Measurements from ENCODE around the gene DSC1. TPM values are rescaled to one million over a fixed set of nuclear protein-coding genes. Genes with fewer than 3 reads are reported as not detected.

Gene DSC1
- polyA plus RNA-seq, 1 of the 3 experiments (the other 2 are of a cell fraction): not detected

- no peaks in the 10 kb centered on the region for H3K4me1 ChIP-seq (ENCODE audit: control insufficient read depth in 1 of 2, insufficient read depth in 2 of 2, low read depth in 1 of 2, low read length in 1 of 2)
- no peaks in the 10 kb centered on the region for H3K79me2 ChIP-seq (ENCODE audit: insufficient read depth)
- DNase-seq: no peak
- no peak overlapping the region for H3K4me3 ChIP-seq (ENCODE audit: low read depth in 2 of 2, low read length in 1 of 2)
- no peak overlapping the region for H3K9ac ChIP-seq
- WGBS (ENCODE audit: low lambda C conversion rate): 7% methylated on average over 23 of the region's 23 CpGs
- CTCF ChIA-PET: no interaction called here
- H3K27me3 ChIP-seq (ENCODE audit: insufficient read depth): peaks cover 21% of the 10 kb centered on the region; the same call in 1 of the 2 replicates
- no peak overlapping the region for H3K4me2 ChIP-seq
- no peaks in the 10 kb centered on the region for H3K9me3 ChIP-seq
- H3F3A ChIP-seq (replicated peaks; ENCODE audit: insufficient read depth): no peaks in the 10 kb centered on the region
- H4K20me1 ChIP-seq (ENCODE audit: insufficient read depth): no peaks in the 10 kb centered on the region
- POLR2A ChIA-PET: no interaction called here
- no peak overlapping the region for H2AFZ ChIP-seq (ENCODE audit: low read depth)
- H3K9me2 ChIP-seq: no peaks in the 10 kb centered on the region
- TF ChIP-seq TAF1 (IDR thresholded peaks at IDR 0.05; ENCODE audit: borderline replicate concordance, low read depth, low read length) (no peak), GATA2 (CRISPR knock-in tag; IDR thresholded peaks at IDR 0.05) (no peak), EP300 (IDR thresholded peaks at IDR 0.05; ENCODE audit: borderline replicate concordance in 1 of 2, low read depth in 1 of 2, low read length in 1 of 2) (no peak), RXRA (IDR thresholded peaks at IDR 0.05; ENCODE audit: borderline replicate concordance, low read depth) (no peak), TEAD4 (IDR thresholded peaks at IDR 0.05; ENCODE audit: borderline replicate concordance, insufficient read depth) (no peak), SIN3A (IDR thresholded peaks at IDR 0.05; ENCODE audit: borderline replicate concordance, low read depth, low read length) (no peak)
- no peak overlapping the region for H3K27ac ChIP-seq (ENCODE audit: low read depth in 2 of 2, low read length in 1 of 2)
- no peaks in the 10 kb centered on the region for H3K36me3 ChIP-seq (replicated peaks in 1 of 2; ENCODE audit: control insufficient read depth in 1 of 2, insufficient read depth in 2 of 2, low read length in 1 of 2)
Observed at GRCh38 chr18:31100436-31101182, 62.0 kb downstream of the DSC1 start.

GRCh38 chr18:31099450-31100230, 63.0 kb downstream of the DSC1 start:
- ChIA-PET POLR2A (no interaction called here), CTCF (no interaction called here)
- Histone ChIP-seq H3K9me2 (no peaks in the 10 kb centered on the region), H3K9me3 (no peaks in the 10 kb centered on the region), H3K4me3 (ENCODE audit: low read depth in 2 of 2, low read length in 1 of 2) (no peak overlapping the region), H3K79me2 (ENCODE audit: insufficient read depth) (no peaks in the 10 kb centered on the region), H3K36me3 (replicated peaks in 1 of 2; ENCODE audit: control insufficient read depth in 1 of 2, insufficient read depth in 2 of 2, low read length in 1 of 2) (no peaks in the 10 kb centered on the region), H4K20me1 (ENCODE audit: insufficient read depth) (no peaks in the 10 kb centered on the region), H3K9ac (no peak overlapping the region), H3K4me2 (no peak overlapping the region), H2AFZ (ENCODE audit: low read depth) (no peak overlapping the region), H3K4me1 (ENCODE audit: control insufficient read depth in 1 of 2, insufficient read depth in 2 of 2, low read depth in 1 of 2, low read length in 1 of 2) (no peaks in the 10 kb centered on the region), H3K27me3 (ENCODE audit: insufficient read depth) (peaks cover 21% of the 10 kb centered on the region; the same call in 1 of the 2 replicates), H3F3A (replicated peaks; ENCODE audit: insufficient read depth) (no peaks in the 10 kb centered on the region), H3K27ac (ENCODE audit: low read depth in 2 of 2, low read length in 1 of 2) (no peak overlapping the region)
- no peak for TF ChIP-seq IRF3 (IDR thresholded peaks at IDR 0.05; ENCODE audit: low read depth, low read length)
- no peak for TF ChIP-seq FOSL2 (IDR thresholded peaks at IDR 0.05; ENCODE audit: borderline replicate concordance, low read depth)
- TF ChIP-seq MAX (IDR thresholded peaks at IDR 0.05; ENCODE audit: low read depth): no peak
- WGBS (ENCODE audit: low lambda C conversion rate): 32% methylated on average over 10 of the region's 10 CpGs
- DNase-seq: no peak
